Natural killer cell (primary cell): ENCODE data around the gene UQCRHL. TPM values are rescaled to one million over a fixed set of nuclear protein-coding genes. Genes with fewer than 3 reads are reported as not detected.

Source experiments
- ATAC-seq, 3 donors: fragments of 150-1000 bp in 2 of 3; fragments of 200-7000 bp in 1 of 3; cut with Tn5 transposase; 1 replicate in 1 of 3; 2 replicates in 2 of 3; pipeline ENCODE4 v1.10.0; 2021; ENCODE audit warnings: mild to moderate bottlenecking in 2 of 3, moderate library complexity in 2 of 3
- DNase-seq, 2 donors: peaks; one replicate each; pipeline versions ENCODE4 v3.0.0 to v3.0.0-alpha.2; 2013 to 2021; ENCODE audit warnings: mixed read lengths in 1 of 2
- H3K27ac ChIP-seq: one replicate; pipeline ENCODE4 v1.5.1; 2013; ENCODE audit warnings: mild to moderate bottlenecking, low read length
- H3K27me3 ChIP-seq: one replicate; pipeline ENCODE4 v1.6.1; 2013; ENCODE audit warnings: low read length; ENCODE audit not compliant: control insufficient read depth, insufficient read depth
- H3K36me3 ChIP-seq: one replicate; pipeline ENCODE4 v1.6.1; 2013; ENCODE audit warnings: low read length; ENCODE audit not compliant: control insufficient read depth, insufficient read depth
- H3K4me1 ChIP-seq: one replicate; pipeline ENCODE4 v1.6.1; 2013; ENCODE audit warnings: low read length; ENCODE audit not compliant: control insufficient read depth, insufficient read depth
- H3K4me3 ChIP-seq: one replicate; pipeline ENCODE4 v1.5.1; 2013; ENCODE audit warnings: low read length
- H3K9me3 ChIP-seq: one replicate; pipeline ENCODE4 v1.6.1; 2013; ENCODE audit warnings: low read length; ENCODE audit not compliant: control insufficient read depth, insufficient read depth
- H3K27ac Mint-ChIP-seq, 2 donors: one replicate each; pipeline ENCODE4 v1.8.0; 2022; ENCODE audit warnings: mild to moderate bottlenecking in 2 of 2, mixed read lengths in 2 of 2, moderate library complexity in 1 of 2
- H3K27me3 Mint-ChIP-seq, 2 donors: one replicate each; pipeline ENCODE4 v1.8.0; 2022; ENCODE audit warnings: low read depth in 2 of 2, mixed read lengths in 2 of 2
- H3K36me3 Mint-ChIP-seq: one replicate; pipeline ENCODE4 v1.8.0; 2022; ENCODE audit warnings: mixed read lengths
- H3K4me1 Mint-ChIP-seq, 2 donors: one replicate each; pipeline ENCODE4 v1.8.0; 2022; ENCODE audit warnings: mixed read lengths in 2 of 2
- H3K4me3 Mint-ChIP-seq: one replicate; pipeline ENCODE4 v1.8.0; 2022; ENCODE audit warnings: mild to moderate bottlenecking, moderate library complexity, mixed read lengths
- H3K9me3 Mint-ChIP-seq, 2 donors: one replicate each; pipeline ENCODE4 v1.8.0; 2022; ENCODE audit warnings: mixed read lengths in 2 of 2
- CTCF ChIP-seq: fragments of 200-600 bp; IDR thresholded peaks from one replicate; pipeline ENCODE4 v1.8.0; 2022; ENCODE audit warnings: antibody characterized with exemption
- WGBS: methylation state at CpG from one replicate; pipeline ENCODE4 v1.1.7; 2013; ENCODE audit warnings: missing lambda C conversion rate; ENCODE audit not compliant: insufficient coverage; 5-methylcytosine and 5-hydroxymethylcytosine counted together
- intact Hi-C: fragments of 100-400 bp; cut with micrococcal nuclease; formaldehyde crosslinking; loops from one replicate; pipeline ENCODE4 v1.14.2; 2022
- total RNA-seq, 4 donors: library from RNA; stranded (reverse); fragments of 120-200 nt in 1 of 4; gene quantifications; one replicate each; pipeline versions ENCODE4 v1.2.3 to v1.2.4, GENCODE V29; 2013 to 2022

UQCRHL gene
- total RNA-seq, 3 donors from 2014 or later (not counting 1 experiment from before 2014, with no cell fraction given): 0.87 to 1.2 (median 1.0) TPM

- ATAC-seq: no peak
Observed at GRCh38 chr1:15765495-15766194, 41.8 kb downstream of the UQCRHL start.

GRCh38 chr1:15764890-15765289 lies 42.6 kb downstream of the UQCRHL start:
- Histone ChIP-seq H3K36me3 (no peaks in the 10 kb centered on the region), H3K4me1 (no peaks in the 10 kb centered on the region), H3K27me3 (peaks cover 6% of the 10 kb centered on the region), H3K4me3 (no peak overlapping the region), H3K27ac (no peak overlapping the region), H3K9me3 (no peaks in the 10 kb centered on the region)
- Mint-ChIP-seq H3K4me3 (no peak overlapping the region), H3K27me3 (peaks cover 23 to 25% of the 10 kb centered on the region in 2 donors), H3K4me1 (no peaks in the 10 kb centered on the region), H3K27ac (no peak overlapping the region), H3K9me3 (no peaks in the 10 kb centered on the region), H3K36me3 (no peaks in the 10 kb centered on the region)
- DNase-seq: no peak
- 81% methylated on average over 15 of the region's 15 CpGs for WGBS
- no peak for ATAC-seq
- intact Hi-C loops: no loop called here
- TF ChIP-seq CTCF: no peak

More at GRCh38 chr1:15765495-15766194, 41.8 kb downstream of the UQCRHL start:
- H3K4me3 ChIP-seq: no peak overlapping the region
- H3K4me3 Mint-ChIP-seq: no peak overlapping the region
- no peak for DNase-seq
- no peak for TF ChIP-seq CTCF
- 86% methylated on average over 20 of the region's 20 CpGs for WGBS
- H3K4me1 Mint-ChIP-seq: no peaks in the 10 kb centered on the region
- H3K9me3 ChIP-seq: no peaks in the 10 kb centered on the region
- no peak overlapping the region for H3K27ac Mint-ChIP-seq
- peaks cover 22 to 23% of the 10 kb centered on the region in 2 donors for H3K27me3 Mint-ChIP-seq
- H3K9me3 Mint-ChIP-seq: no peaks in the 10 kb centered on the region
- H3K36me3 ChIP-seq: no peaks in the 10 kb centered on the region
- H3K4me1 ChIP-seq: no peaks in the 10 kb centered on the region
- intact Hi-C loops: no loop called here
- no peaks in the 10 kb centered on the region for H3K36me3 Mint-ChIP-seq
- peaks cover 3% of the 10 kb centered on the region for H3K27me3 ChIP-seq
- no peak overlapping the region for H3K27ac ChIP-seq

- no peak overlapping the region for H3K4me3 ChIP-seq
- peaks cover 23 to 30% of the 10 kb centered on the region in 2 donors for H3K27me3 Mint-ChIP-seq
- no peak for ATAC-seq
Observed at GRCh38 chr1:15764269-15764764, 43.1 kb downstream of the UQCRHL start.

More at GRCh38 chr1:15764269-15764764, 43.1 kb downstream of the UQCRHL start:
- Mint-ChIP-seq H3K36me3 (no peaks in the 10 kb centered on the region), H3K9me3 (no peaks in the 10 kb centered on the region), H3K4me3 (no peak overlapping the region), H3K27ac (no peak overlapping the region), H3K4me1 (no peaks in the 10 kb centered on the region)
- DNase-seq: no peak
- peaks cover 9% of the 10 kb centered on the region for H3K27me3 ChIP-seq
- peaks cover 1% of the 10 kb centered on the region for H3K4me1 ChIP-seq
- WGBS: 80% methylated on average over 10 of the region's 10 CpGs
- TF ChIP-seq CTCF: no peak
- H3K9me3 ChIP-seq: no peaks in the 10 kb centered on the region
- H3K36me3 ChIP-seq: no peaks in the 10 kb centered on the region
- no peak overlapping the region for H3K27ac ChIP-seq
- intact Hi-C loops: no loop called here
